MM.1S (cell line): ENCODE data around the gene DDX31.

ENCODE experiments used
- DNase-seq: peaks from one replicate; pipeline ENCODE4 v3.0.0-alpha.2; 2015
- H2AFZ ChIP-seq: fragments of 300-600 bp; sonication (generic); 2 replicates; pipeline ENCODE4 v1.6.0; 2016; ENCODE audit warnings: antibody characterized with exemption, low read length
- H3F3A ChIP-seq: fragments of 300-600 bp; sonication (generic); 2 replicates; pipeline ENCODE4 v1.6.1; 2016; ENCODE audit warnings: mild to moderate bottlenecking, antibody characterized with exemption, low read length, moderate library complexity, mixed read lengths; ENCODE audit not compliant: insufficient read depth
- H3K27ac ChIP-seq: fragments of 300-600 bp; sonication (generic); 2 replicates; pipeline ENCODE4 v1.5.1; 2016; ENCODE audit warnings: mild to moderate bottlenecking, low read length
- H3K27me3 ChIP-seq: fragments of 300-600 bp; sonication (generic); replicated peaks from 2 replicates; pipeline ENCODE4 v1.6.0; 2016; ENCODE audit warnings: low read length; ENCODE audit not compliant: insufficient read depth
- H3K36me3 ChIP-seq: fragments of 300-600 bp; sonication (generic); replicated peaks from 2 replicates; pipeline ENCODE4 v1.6.1; 2016; ENCODE audit warnings: mild to moderate bottlenecking, low read length, mixed read lengths; ENCODE audit not compliant: insufficient read depth
- H3K4me1 ChIP-seq: fragments of 300-600 bp; sonication (generic); 2 replicates; pipeline ENCODE4 v1.6.1; 2016; ENCODE audit warnings: low read length, mixed read lengths
- H3K4me2 ChIP-seq: fragments of 300-600 bp; sonication (generic); 2 replicates; pipeline ENCODE4 v1.6.0; 2016; ENCODE audit warnings: low read depth, low read length
- H3K4me3 ChIP-seq: fragments of 300-600 bp; sonication (generic); 2 replicates; pipeline ENCODE4 v1.5.1; 2016; ENCODE audit warnings: low read length, mixed read lengths
- H3K79me2 ChIP-seq: fragments of 300-600 bp; sonication (generic); 2 replicates; pipeline ENCODE4 v1.6.1; 2016; ENCODE audit warnings: mixed run types, low read length, mixed read lengths
- H3K9ac ChIP-seq: fragments of 300-600 bp; sonication (generic); 2 replicates; pipeline ENCODE4 v1.6.1; 2016; ENCODE audit warnings: low read length, mixed read lengths
- H3K9me2 ChIP-seq: fragments of 300-600 bp; sonication (generic); replicated peaks from 2 replicates; pipeline ENCODE4 v1.6.1; 2016; ENCODE audit warnings: mild to moderate bottlenecking, low read length, mixed read lengths; ENCODE audit not compliant: insufficient read depth
- H3K9me3 ChIP-seq: fragments of 300-600 bp; sonication (generic); replicated peaks from 2 replicates; pipeline ENCODE4 v1.6.1; 2016; ENCODE audit warnings: mild to moderate bottlenecking, low read length, mixed read lengths; ENCODE audit not compliant: insufficient read depth
- H4K20me1 ChIP-seq: fragments of 300-600 bp; sonication (generic); 2 replicates; pipeline ENCODE4 v1.6.1; 2016; ENCODE audit warnings: mild to moderate bottlenecking, low read length, moderate library complexity, mixed read lengths; ENCODE audit not compliant: insufficient read depth
- EZH2 ChIP-seq: fragments of 300-600 bp; sonication (generic); optimal IDR thresholded peaks from 2 replicates; pipeline ENCODE3; 2017; ENCODE audit warnings: low read depth, mild to moderate bottlenecking, antibody characterized with exemption, low read length, mixed read lengths
- EZH2phosphoT487 ChIP-seq: fragments of 300-600 bp; sonication (generic); IDR thresholded peaks from 2 replicates; pipeline ENCODE4 v1.6.1; 2018; ENCODE audit warnings: antibody characterized with exemption, low read length
- TF ChIP-seq, protein P1 (sequence below): fragments of 300-600 bp; sonication (generic); IDR thresholded peaks from 2 replicates; pipeline ENCODE4 v1.5.1; 2016; ENCODE audit warnings: antibody characterized with exemption, low read length, mixed read lengths

DDX31 gene

GRCh38 chr9:132543960-132544359, 125.8 kb downstream of the DDX31 start:
- Histone ChIP-seq H3K36me3 (no peaks in the 10 kb centered on the region), H2AFZ (no peak overlapping the region), H3K4me1 (no peaks in the 10 kb centered on the region), H3K79me2 (no peaks in the 10 kb centered on the region), H3F3A (no peaks in the 10 kb centered on the region), H3K27ac (no peak overlapping the region), H3K9me2 (no peaks in the 10 kb centered on the region), H3K9me3 (no peaks in the 10 kb centered on the region), H4K20me1 (no peaks in the 10 kb centered on the region), H3K27me3 (peaks cover 92% of the 10 kb centered on the region), H3K9ac (no peak overlapping the region), H3K4me3 (no peak overlapping the region), H3K4me2 (no peak overlapping the region)
- TF ChIP-seq EZH2 (no peak), EZH2phosphoT487 (no peak)
- TF ChIP-seq, protein P1, sequence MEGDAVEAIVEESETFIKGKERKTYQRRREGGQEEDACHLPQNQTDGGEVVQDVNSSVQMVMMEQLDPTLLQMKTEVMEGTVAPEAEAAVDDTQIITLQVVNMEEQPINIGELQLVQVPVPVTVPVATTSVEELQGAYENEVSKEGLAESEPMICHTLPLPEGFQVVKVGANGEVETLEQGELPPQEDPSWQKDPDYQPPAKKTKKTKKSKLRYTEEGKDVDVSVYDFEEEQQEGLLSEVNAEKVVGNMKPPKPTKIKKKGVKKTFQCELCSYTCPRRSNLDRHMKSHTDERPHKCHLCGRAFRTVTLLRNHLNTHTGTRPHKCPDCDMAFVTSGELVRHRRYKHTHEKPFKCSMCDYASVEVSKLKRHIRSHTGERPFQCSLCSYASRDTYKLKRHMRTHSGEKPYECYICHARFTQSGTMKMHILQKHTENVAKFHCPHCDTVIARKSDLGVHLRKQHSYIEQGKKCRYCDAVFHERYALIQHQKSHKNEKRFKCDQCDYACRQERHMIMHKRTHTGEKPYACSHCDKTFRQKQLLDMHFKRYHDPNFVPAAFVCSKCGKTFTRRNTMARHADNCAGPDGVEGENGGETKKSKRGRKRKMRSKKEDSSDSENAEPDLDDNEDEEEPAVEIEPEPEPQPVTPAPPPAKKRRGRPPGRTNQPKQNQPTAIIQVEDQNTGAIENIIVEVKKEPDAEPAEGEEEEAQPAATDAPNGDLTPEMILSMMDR: no peak
- DNase-seq: no peak

- H3K9me3 ChIP-seq: no peaks in the 10 kb centered on the region
- H3K36me3 ChIP-seq: no peaks in the 10 kb centered on the region
- no peaks in the 10 kb centered on the region for H4K20me1 ChIP-seq
- H3K9ac ChIP-seq: no peak overlapping the region
- no peaks in the 10 kb centered on the region for H3K79me2 ChIP-seq
- H3K4me2 ChIP-seq: no peak overlapping the region
- no peak for TF ChIP-seq EZH2phosphoT487
- no peak for TF ChIP-seq EZH2
- TF ChIP-seq, protein P1: no peak
- H3F3A ChIP-seq: no peaks in the 10 kb centered on the region
- H2AFZ ChIP-seq: no peak overlapping the region
- H3K4me3 ChIP-seq: no peak overlapping the region
- H3K27ac ChIP-seq: no peak overlapping the region
- peaks cover 89% of the 10 kb centered on the region for H3K27me3 ChIP-seq
- H3K4me1 ChIP-seq: no peaks in the 10 kb centered on the region
- H3K9me2 ChIP-seq: no peaks in the 10 kb centered on the region
- DNase-seq: no peak
Measured at GRCh38 chr9:132543251-132543650, 126.5 kb downstream of the DDX31 start.
